ENCODE results near the gene LENG9. TPM values are rescaled to one million over a fixed set of nuclear protein-coding genes. Genes with fewer than 3 reads are reported as not detected.
A peak's percentile ranks its signal among the peaks of the same experiment; 100 is the strongest.
"Not testable (repeated sequence)": the region's sequence is repeated elsewhere in the genome, so short reads cannot be mapped to it uniquely, and the experiment has no call there.

LENG9 gene
- total and polyA plus RNA-seq, 5 donors from 2014 or later = 0.21 to 3.9 (median 0.53) TPM; not detected in 1

DNA sequence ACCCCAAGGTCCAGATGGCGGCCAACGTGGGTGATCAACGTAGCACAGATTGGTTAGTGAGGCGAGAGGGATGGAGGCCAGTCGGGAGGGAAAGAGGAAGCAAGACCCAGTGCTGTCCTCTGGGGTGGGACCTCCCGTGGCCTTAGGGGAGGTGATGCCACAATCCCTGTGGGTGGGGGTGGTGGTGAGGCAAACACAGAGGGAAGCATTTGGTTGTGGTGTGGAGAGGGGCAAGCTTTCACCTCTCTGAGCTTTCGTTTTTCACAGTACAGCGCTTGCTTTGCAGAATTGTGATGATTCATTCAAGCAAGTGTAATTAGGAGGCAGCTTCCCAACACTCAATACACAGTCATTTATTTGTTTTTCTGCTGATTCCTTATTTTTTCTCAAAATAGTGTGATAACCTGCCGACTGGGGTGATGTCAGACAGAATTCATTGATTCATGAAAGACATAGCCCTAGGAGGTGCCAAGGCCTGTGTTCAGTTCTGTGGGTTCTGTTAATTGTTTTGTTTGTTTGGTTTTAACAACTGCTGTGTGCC, 12.2 kb downstream of the LENG9 start:
- Mint-ChIP-seq H3K36me3 (peaks cover 17% of the 10 kb centered on the region), H3K4me3 (peak overlapping the region; percentile 93 to 98 (median 97)), H3K27me3 (peaks cover 11% of the 10 kb centered on the region), H3K9me3 (peaks cover 0 to 4% (median 0%) of the 10 kb centered on the region in 7 donors), H3K27ac (peak overlapping the region in 2 of 3 donors; percentile 67 to 100), H3K4me1 (peaks cover 5 to 69% (median 37%) of the 10 kb centered on the region in 4 donors)
- no peak overlapping the region for H3K4me3 ChIP-seq (ENCODE audit: low read depth, low read length)
- H3K36me3 ChIP-seq (ENCODE audit: control insufficient read depth, insufficient read depth, low read length) = peaks cover 59% of the 10 kb centered on the region
- H3K9me3 ChIP-seq (ENCODE audit: control insufficient read depth in 2 of 2, low read length in 2 of 2) = no peaks in the 10 kb centered on the region
- H3K27me3 ChIP-seq (ENCODE audit: control insufficient read depth, insufficient read depth, low read length) = no peaks in the 10 kb centered on the region
- ATAC-seq (ENCODE audit: low read depth in 2 of 2) = no peak
- H3K27ac ChIP-seq (ENCODE audit: insufficient read depth, low read length, poor library complexity, severe bottlenecking) = peak overlapping the region; percentile 97
- DNase-seq = no peak
- peaks cover 46% of the 10 kb centered on the region for H3K4me1 ChIP-seq (ENCODE audit: control insufficient read depth, insufficient read depth, low read length, poor library complexity, severe bottlenecking)

DNA sequence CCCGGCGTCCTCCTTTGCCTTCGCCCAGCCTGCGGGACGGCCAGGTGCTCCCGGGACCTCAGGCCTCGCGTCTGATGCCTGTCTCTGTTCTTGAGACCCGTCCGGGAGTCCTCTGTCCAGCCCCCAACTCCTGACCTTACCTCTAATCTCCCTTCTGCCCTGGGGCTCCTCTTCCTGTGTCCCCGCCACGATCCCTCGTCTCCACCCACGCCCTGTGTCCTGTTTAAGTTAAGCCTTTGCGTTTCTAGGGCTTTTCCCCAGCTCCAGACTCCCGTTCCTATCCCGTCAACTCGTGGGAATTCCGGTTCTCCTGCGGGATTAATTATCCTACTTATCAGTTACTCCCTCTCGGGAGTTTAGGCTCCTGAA, 13.9 kb downstream of the LENG9 start:
- peaks cover 0 to 4% (median 0%) of the 10 kb centered on the region in 7 donors for H3K9me3 Mint-ChIP-seq
- DNase-seq (no peak), ATAC-seq (ENCODE audit: low read depth in 2 of 2) (no peak)
- Histone ChIP-seq H3K27ac (ENCODE audit: insufficient read depth, low read length, poor library complexity, severe bottlenecking) (peak overlapping the region; percentile 97), H3K4me1 (ENCODE audit: control insufficient read depth, insufficient read depth, low read length, poor library complexity, severe bottlenecking) (peaks cover 46% of the 10 kb centered on the region), H3K36me3 (ENCODE audit: control insufficient read depth, insufficient read depth, low read length) (peaks cover 48% of the 10 kb centered on the region), H3K27me3 (ENCODE audit: control insufficient read depth, insufficient read depth, low read length) (no peaks in the 10 kb centered on the region), H3K9me3 (ENCODE audit: control insufficient read depth in 2 of 2, low read length in 2 of 2) (no peaks in the 10 kb centered on the region), H3K4me3 (ENCODE audit: low read depth, low read length) (peak overlapping the region; percentile 92)
- peak overlapping the region; percentile 93 to 98 (median 97) for H3K4me3 Mint-ChIP-seq
- H3K27me3 Mint-ChIP-seq = peaks cover 11% of the 10 kb centered on the region
- H3K36me3 Mint-ChIP-seq = peaks cover 21% of the 10 kb centered on the region
- H3K27ac Mint-ChIP-seq = peak overlapping the region; percentile 95 to 100 (median 98)
- H3K4me1 Mint-ChIP-seq = peaks cover 5 to 69% (median 37%) of the 10 kb centered on the region in 4 donors

DNA sequence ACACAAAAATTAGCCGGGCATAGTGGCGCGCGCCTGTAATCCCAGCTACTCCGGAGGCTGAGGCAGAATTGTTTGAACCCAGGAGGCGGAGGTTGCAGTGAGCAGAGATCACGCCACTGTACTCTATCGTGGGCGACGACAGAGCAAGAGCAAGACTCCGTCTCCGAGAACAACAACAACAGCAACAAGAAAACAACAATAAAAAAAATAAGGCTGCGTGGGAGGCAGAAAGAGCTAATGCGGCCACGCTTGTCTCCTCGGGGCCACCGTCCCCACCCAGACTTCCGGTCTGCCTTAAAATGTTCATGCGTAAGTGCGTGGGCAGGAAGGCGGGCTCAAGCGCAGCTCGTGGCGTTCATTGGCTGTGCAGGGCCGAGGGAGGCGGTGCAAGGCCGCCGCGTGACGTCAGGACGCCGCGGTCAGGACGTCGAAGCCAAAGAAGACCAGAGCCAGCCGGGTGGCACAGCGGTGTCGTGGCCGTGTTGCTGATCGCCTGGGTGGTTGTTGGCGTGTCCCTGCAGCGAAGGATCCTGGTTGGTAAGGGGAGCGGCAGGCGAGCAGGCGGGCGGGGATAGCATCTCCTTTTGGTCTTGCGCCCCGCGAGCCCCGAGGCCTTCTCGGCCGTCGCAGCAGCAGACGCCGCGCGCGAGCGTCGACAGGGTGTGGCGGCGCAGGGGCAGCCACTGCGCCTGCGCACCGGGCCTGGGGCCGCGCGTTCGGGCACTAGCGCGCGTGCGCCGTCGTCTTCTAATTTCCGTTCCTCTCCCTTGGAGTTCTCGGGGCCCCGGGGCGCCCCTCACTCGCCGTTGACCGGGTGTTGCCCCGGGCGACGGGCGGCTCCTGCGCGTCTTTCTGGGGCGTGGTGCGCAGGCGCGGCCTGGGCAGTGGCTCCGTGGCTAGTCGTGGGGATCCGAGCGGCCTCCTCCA, 14.5 kb downstream of the LENG9 start, which contains the start of gene LENG8:
TSS of gene LENG8 (plus strand) at position 426 of the 927 bp plus-strand sequence. CDS start 2,146 bp downstream, outside the sequence.
- H3K9me3 Mint-ChIP-seq = peaks cover 0 to 4% (median 0%) of the 10 kb centered on the region in 7 donors
- Histone ChIP-seq H3K4me3 (ENCODE audit: low read depth, low read length) (peak within 1 kb of the TSS; percentile 92), H3K4me1 (ENCODE audit: control insufficient read depth, insufficient read depth, low read length, poor library complexity, severe bottlenecking) (peaks cover 46% of the 10 kb centered on the region), H3K27me3 (ENCODE audit: control insufficient read depth, insufficient read depth, low read length) (no peaks in the 10 kb centered on the region), H3K27ac (ENCODE audit: insufficient read depth, low read length, poor library complexity, severe bottlenecking) (peak within 1 kb of the TSS; percentile 97), H3K9me3 (ENCODE audit: control insufficient read depth in 2 of 2, low read length in 2 of 2) (no peaks in the 10 kb centered on the region), H3K36me3 (ENCODE audit: control insufficient read depth, insufficient read depth, low read length) (peaks cover 44% of the 10 kb centered on the region)
- H3K36me3 Mint-ChIP-seq = peaks cover 21% of the 10 kb centered on the region
- H3K4me3 Mint-ChIP-seq = peak within 1 kb of the TSS; percentile 93 to 98 (median 97)
- peak within 1 kb of the TSS; percentile 98 to 100 (median 100) for H3K27ac Mint-ChIP-seq
- ATAC-seq (ENCODE audit: low read depth in 2 of 2) (peak; percentile 92 to 94), DNase-seq (peak; percentile 96 to 99 (median 99))
- H3K4me1 Mint-ChIP-seq = peaks cover 5 to 69% (median 37%) of the 10 kb centered on the region in 4 donors
- H3K27me3 Mint-ChIP-seq = peaks cover 11% of the 10 kb centered on the region

DNA sequence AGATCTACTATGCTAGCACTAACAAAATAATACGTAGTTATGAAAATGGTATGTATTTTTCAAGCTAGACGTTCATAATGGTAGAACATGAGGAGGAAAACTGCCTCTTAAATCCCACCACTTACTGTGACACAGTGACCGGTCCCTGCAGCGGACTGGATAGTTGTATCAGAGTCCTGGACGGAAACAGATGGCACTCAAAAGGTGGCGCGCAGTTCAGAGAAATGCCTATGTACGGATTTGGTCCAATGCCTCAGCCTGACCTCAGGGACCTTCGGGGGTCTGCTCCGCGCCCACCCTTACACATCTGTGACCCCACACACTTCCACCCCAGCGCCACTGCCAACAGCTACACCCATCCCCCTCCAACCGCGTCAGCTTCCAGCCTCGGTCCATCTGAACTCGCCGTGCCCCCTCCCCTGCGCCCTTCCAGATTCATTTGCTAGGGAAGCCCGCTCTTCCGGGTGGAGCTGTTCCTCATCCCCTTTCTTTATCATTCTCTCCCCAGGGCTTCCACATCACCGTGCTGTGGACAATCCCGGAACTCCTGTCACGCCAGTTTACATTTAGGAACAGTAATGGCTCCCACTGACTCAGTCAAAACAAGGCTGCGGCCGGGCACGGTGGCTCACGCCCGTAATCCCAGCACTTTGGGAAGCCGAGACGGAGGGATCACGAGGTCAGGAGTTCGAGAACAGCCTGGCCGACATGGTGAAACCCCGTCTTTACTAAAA, 15.4 kb downstream of the LENG9 start:
- H3K9me3 Mint-ChIP-seq = peaks cover 0 to 4% (median 0%) of the 10 kb centered on the region in 7 donors
- Histone ChIP-seq H3K4me3 (ENCODE audit: low read depth, low read length) (peak overlapping the region; percentile 90), H3K27me3 (ENCODE audit: control insufficient read depth, insufficient read depth, low read length) (no peaks in the 10 kb centered on the region), H3K4me1 (ENCODE audit: control insufficient read depth, insufficient read depth, low read length, poor library complexity, severe bottlenecking) (peaks cover 46% of the 10 kb centered on the region), H3K9me3 (ENCODE audit: control insufficient read depth in 2 of 2, low read length in 2 of 2) (no peaks in the 10 kb centered on the region), H3K27ac (ENCODE audit: insufficient read depth, low read length, poor library complexity, severe bottlenecking) (peak overlapping the region; percentile 97), H3K36me3 (ENCODE audit: control insufficient read depth, insufficient read depth, low read length) (peaks cover 35% of the 10 kb centered on the region)
- ATAC-seq (ENCODE audit: low read depth in 2 of 2) (peak in 1 of 2 donors; percentile 5), DNase-seq (peak in 2 of 3 donors; percentile 21 to 43)
- peak overlapping the region; percentile 98 to 100 (median 100) for H3K27ac Mint-ChIP-seq
- peaks cover 11% of the 10 kb centered on the region for H3K27me3 Mint-ChIP-seq
- peak overlapping the region; percentile 93 to 98 (median 97) for H3K4me3 Mint-ChIP-seq
- H3K36me3 Mint-ChIP-seq = peaks cover 15% of the 10 kb centered on the region
- H3K4me1 Mint-ChIP-seq = peaks cover 6 to 64% (median 34%) of the 10 kb centered on the region in 4 donors

DNA sequence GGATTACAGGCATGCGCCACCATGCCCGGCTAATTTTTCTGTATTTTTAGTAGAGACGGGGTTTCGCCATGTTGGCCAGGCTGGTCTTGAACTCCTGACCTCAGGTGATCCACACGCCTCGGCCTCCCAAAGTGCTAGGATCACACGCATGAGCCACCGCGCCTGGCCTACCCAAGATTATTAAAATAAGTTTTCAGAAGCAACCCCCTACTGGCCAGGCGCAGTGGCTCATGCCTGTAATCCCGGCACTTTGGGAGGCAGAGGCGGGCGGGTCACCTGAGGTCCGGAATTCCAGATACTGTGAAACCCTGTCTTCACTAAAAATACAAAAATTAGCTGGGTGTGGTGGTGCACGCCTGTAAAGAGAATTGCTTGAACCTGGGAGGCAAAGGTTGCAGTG, 17.2 kb downstream of the LENG9 start:
- peaks cover 11% of the 10 kb centered on the region for H3K27me3 Mint-ChIP-seq
- H3K4me1 ChIP-seq (ENCODE audit: control insufficient read depth, insufficient read depth, low read length, poor library complexity, severe bottlenecking) = peaks cover 33% of the 10 kb centered on the region
- peaks cover 17% of the 10 kb centered on the region for H3K36me3 ChIP-seq (ENCODE audit: control insufficient read depth, insufficient read depth, low read length)
- H3K9me3 ChIP-seq (ENCODE audit: control insufficient read depth in 2 of 2, low read length in 2 of 2); ATAC-seq (ENCODE audit: low read depth in 2 of 2); H3K4me3 ChIP-seq (ENCODE audit: low read depth, low read length); H3K27me3 ChIP-seq (ENCODE audit: control insufficient read depth, insufficient read depth, low read length); H3K27ac ChIP-seq (ENCODE audit: insufficient read depth, low read length, poor library complexity, severe bottlenecking); H3K9me3 Mint-ChIP-seq; DNase-seq; H3K27ac Mint-ChIP-seq: not testable (repeated sequence)
- H3K4me3 Mint-ChIP-seq = peak overlapping the region in 1 of 4 donors; percentile 7
- H3K4me1 Mint-ChIP-seq = peaks cover 5 to 48% (median 31%) of the 10 kb centered on the region in 4 donors
- peaks cover 18% of the 10 kb centered on the region for H3K36me3 Mint-ChIP-seq

DNA sequence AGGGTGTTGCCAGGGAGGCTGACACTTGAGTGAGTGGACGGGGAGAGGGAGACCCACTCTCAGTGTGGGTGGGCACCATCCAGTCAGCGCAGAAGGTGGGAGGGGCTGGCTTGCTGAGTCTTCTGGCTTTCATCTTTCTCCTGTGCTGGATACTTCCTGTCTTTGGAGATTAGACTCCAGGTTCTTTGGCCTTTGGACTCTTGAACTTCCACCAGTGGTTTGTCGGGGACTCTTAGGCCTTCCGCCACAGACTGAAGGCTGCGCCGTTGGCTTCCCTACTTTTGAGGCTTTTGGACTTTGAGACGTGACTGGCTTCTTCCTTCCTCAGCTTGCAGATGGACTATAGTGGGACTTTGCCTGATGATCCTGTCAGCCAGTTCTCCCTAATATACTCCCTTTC, 18.8 kb downstream of the LENG9 start:
- Mint-ChIP-seq H3K27me3 (peaks cover 11% of the 10 kb centered on the region), H3K27ac (peak overlapping the region in 1 of 3 donors; percentile 25), H3K4me1 (peaks cover 5 to 32% (median 18%) of the 10 kb centered on the region in 4 donors), H3K4me3 (peak overlapping the region in 1 of 4 donors; percentile 67), H3K36me3 (peaks cover 12% of the 10 kb centered on the region), H3K9me3 (peaks cover 0 to 4% (median 0%) of the 10 kb centered on the region in 7 donors)
- no peaks in the 10 kb centered on the region for H3K27me3 ChIP-seq (ENCODE audit: control insufficient read depth, insufficient read depth, low read length)
- H3K27ac ChIP-seq (ENCODE audit: insufficient read depth, low read length, poor library complexity, severe bottlenecking) = no peak overlapping the region
- peaks cover 11% of the 10 kb centered on the region for H3K36me3 ChIP-seq (ENCODE audit: control insufficient read depth, insufficient read depth, low read length)
- H3K4me3 ChIP-seq (ENCODE audit: low read depth, low read length) = no peak overlapping the region
- H3K9me3 ChIP-seq (ENCODE audit: control insufficient read depth in 2 of 2, low read length in 2 of 2) = no peaks in the 10 kb centered on the region
- peaks cover 17% of the 10 kb centered on the region for H3K4me1 ChIP-seq (ENCODE audit: control insufficient read depth, insufficient read depth, low read length, poor library complexity, severe bottlenecking)
- ATAC-seq (ENCODE audit: low read depth in 2 of 2) (no peak), DNase-seq (no peak)

DNA sequence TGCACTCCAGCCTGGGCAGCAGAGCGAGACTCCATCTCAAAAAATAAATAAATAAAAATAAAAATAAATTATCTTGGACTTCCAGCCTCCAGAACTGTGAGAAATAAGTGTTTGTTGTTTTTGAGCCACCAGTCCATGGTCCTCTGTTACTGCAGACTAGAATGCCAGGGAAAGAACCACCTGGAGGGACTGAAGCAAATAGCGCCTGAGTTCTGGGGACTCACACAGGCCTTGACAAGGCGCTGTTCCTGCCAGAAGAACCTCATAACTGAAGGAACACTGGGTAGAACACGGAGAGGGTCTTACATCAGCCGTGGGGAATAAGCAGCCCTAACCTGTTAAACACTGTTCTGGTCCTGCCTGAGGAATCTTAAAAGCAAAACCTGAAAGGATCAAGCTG, 22.9 kb downstream of the LENG9 start:
- peaks cover 7 to 15% (median 10%) of the 10 kb centered on the region in 4 donors for H3K4me1 Mint-ChIP-seq
- no peak overlapping the region for H3K27ac Mint-ChIP-seq
- H3K4me3 Mint-ChIP-seq = no peak overlapping the region
- peaks cover 9% of the 10 kb centered on the region for H3K36me3 ChIP-seq (ENCODE audit: control insufficient read depth, insufficient read depth, low read length)
- no peaks in the 10 kb centered on the region for H3K9me3 Mint-ChIP-seq
- H3K4me3 ChIP-seq (ENCODE audit: low read depth, low read length) = no peak overlapping the region
- no peak for ATAC-seq (ENCODE audit: low read depth in 2 of 2)
- H3K27me3 ChIP-seq (ENCODE audit: control insufficient read depth, insufficient read depth, low read length) = no peaks in the 10 kb centered on the region
- H3K27me3 Mint-ChIP-seq = no peaks in the 10 kb centered on the region
- H3K36me3 Mint-ChIP-seq = peaks cover 12% of the 10 kb centered on the region
- no peak for DNase-seq
- no peaks in the 10 kb centered on the region for H3K9me3 ChIP-seq (ENCODE audit: control insufficient read depth in 2 of 2, low read length in 2 of 2)
- no peak overlapping the region for H3K27ac ChIP-seq (ENCODE audit: insufficient read depth, low read length, poor library complexity, severe bottlenecking)
- H3K4me1 ChIP-seq (ENCODE audit: control insufficient read depth, insufficient read depth, low read length, poor library complexity, severe bottlenecking) = no peaks in the 10 kb centered on the region

Measured in CD4-positive, CD25-positive, alpha-beta regulatory T cell (primary cell).